HG03066 (cell line): ENCODE measurements around the gene RNF14.
A peak's percentile ranks its signal among the peaks of the same experiment; 100 is the strongest.

Experiments
- ATAC-seq: cut with Tn5 transposase; IDR thresholded peaks from one replicate; pipeline ENCODE4 v1.9.1; 2021; ENCODE audit warnings: low read depth; ENCODE audit not compliant: unreplicated experiment

RNF14 gene

GRCh38 chr5:141947316-141947715 lies 21.6 kb upstream of the RNF14 start:
- no peak for ATAC-seq

- ATAC-seq: no peak
Measured at GRCh38 chr5:141948812-141949211, 20.1 kb upstream of the RNF14 start.

- no peak for ATAC-seq
Measured at GRCh38 chr5:141949511-141949910, 19.4 kb upstream of the RNF14 start.

GRCh38 chr5:141950207-141951005 lies 18.5 kb upstream of the RNF14 start:
- no peak for ATAC-seq

GRCh38 chr5:141951332-141951781 lies 17.5 kb upstream of the RNF14 start:
- ATAC-seq: peak; percentile 78

GRCh38 chr5:141952020-141952419 lies 16.9 kb upstream of the RNF14 start:
- no peak for ATAC-seq

GRCh38 chr5:141954194-141954593 lies 14.7 kb upstream of the RNF14 start:
- ATAC-seq: no peak

GRCh38 chr5:141957367-141957996 lies 11.4 kb upstream of the RNF14 start:
- ATAC-seq: no peak

GRCh38 chr5:141958113-141958512 lies 10.8 kb upstream of the RNF14 start, which contains the start of gene PCDH12:
PCDH12 (minus strand) TSS chr5:141958202; CDS start chr5:141957851, 351 bp downstream.
- no peak for ATAC-seq

- ATAC-seq: no peak
Measured at GRCh38 chr5:141958546-141959172, 10.2 kb upstream of the RNF14 start.

- no peak for ATAC-seq
Measured at GRCh38 chr5:141960018-141960417, 8.9 kb upstream of the RNF14 start.

- peak; percentile 96 for ATAC-seq
Measured at GRCh38 chr5:141960449-141961323, 8.2 kb upstream of the RNF14 start.

GRCh38 chr5:141961466-141961865 lies 7.4 kb upstream of the RNF14 start:
- no peak for ATAC-seq

- ATAC-seq: no peak
Measured at GRCh38 chr5:141963701-141964100, 5.2 kb upstream of the RNF14 start.

GRCh38 chr5:141965071-141965470 lies 3.8 kb upstream of the RNF14 start:
- no peak for ATAC-seq

GRCh38 chr5:141966275-141966962 lies 2.5 kb upstream of the RNF14 start:
- no peak for ATAC-seq

GRCh38 chr5:141966963-141967333 lies 2.0 kb upstream of the RNF14 start:
- no peak for ATAC-seq

GRCh38 chr5:141969783-141970771 lies 1.2 kb downstream of the RNF14 start:
- ATAC-seq: peak; percentile 61
